K562 (cell line): ENCODE data around the gene FA2H. TPM values are rescaled to one million over a fixed set of nuclear protein-coding genes. Genes with fewer than 3 reads are reported as not detected.

ENCODE experiments used
- BRD9 ChIP-seq: fragments of 450-650 bp; IDR thresholded peaks from 2 replicates; pipeline ENCODE4 v1.6.1; 2018; ENCODE audit warnings: low read depth; ENCODE audit not compliant: partially characterized antibody
- KLF6 ChIP-seq: fragments of 250-450 bp; sonication (Bioruptor Pico); IDR thresholded peaks from 2 replicates; pipeline ENCODE4 v1.4.0; 2020; ENCODE audit warnings: mild to moderate bottlenecking, moderate library complexity, borderline replicate concordance
- NELFE ChIP-seq: IDR thresholded peaks from 2 replicates; pipeline ENCODE4 v1.6.1; 2011; ENCODE audit warnings: mild to moderate bottlenecking; ENCODE audit not compliant: insufficient read depth, insufficient read length
- NR2C2 ChIP-seq, 2 experiments: fragments of 200-800 bp in 1 of 2; sonication (Bioruptor generic) in 1 of 2; sonication (generic) in 1 of 2; formaldehyde crosslinking in 1 of 2; IDR thresholded peaks; 2 replicates each; pipeline versions ENCODE4 v1.6.1 to v1.8.0; 2016 to 2022; ENCODE audit warnings: mild to moderate bottlenecking in 1 of 2, missing compliant biosample characterization in 1 of 2, missing genetic modification characterization in 1 of 2, missing genetic modification reagents in 1 of 2
- POLR2H ChIP-seq: IDR thresholded peaks from 2 replicates; pipeline ENCODE4 v1.6.1; 2016; ENCODE audit warnings: missing genetic modification characterization, low read depth, mild to moderate bottlenecking, control low read depth, missing compliant biosample characterization, moderate library complexity
- SMAD3 ChIP-seq: fragments of 450-650 bp; formaldehyde crosslinking; conservative IDR thresholded peaks from 2 replicates; pipeline ENCODE4 v1.4.0; 2020; ENCODE audit warnings: mild to moderate bottlenecking
- SUPT5H ChIP-seq: fragments of 450-650 bp; IDR thresholded peaks from 2 replicates; pipeline ENCODE4 v1.6.1; 2016
- TAF1 ChIP-seq: IDR thresholded peaks from 2 replicates; pipeline ENCODE4 v1.6.1; 2011; ENCODE audit warnings: mild to moderate bottlenecking, low read length, moderate library complexity; ENCODE audit not compliant: insufficient read depth, control insufficient read depth, severe bottlenecking; ENCODE audit errors: extremely low read depth
- TCF7 ChIP-seq: sonication (generic); IDR thresholded peaks from 2 replicates; pipeline ENCODE4 v1.6.1; 2016; ENCODE audit warnings: antibody characterized with exemption, borderline replicate concordance
- TEAD2 ChIP-seq: fragments of 450-650 bp; IDR thresholded peaks from 2 replicates; pipeline ENCODE4 v1.6.1; 2016; ENCODE audit warnings: missing genetic modification characterization, control low read depth, missing compliant biosample characterization
- ZNF431 ChIP-seq: sonication (generic); formaldehyde crosslinking; IDR thresholded peaks from 2 replicates; pipeline ENCODE4 v1.8.0; 2022; ENCODE audit warnings: mild to moderate bottlenecking, missing genetic modification reagents
- polyA plus RNA-seq, 8 experiments: library from polyadenylated mRNA; depleted of rRNA in 4 of 8; stranded (reverse) in 5 of 8; unstranded in 3 of 8; fragments of >200 nt; fragmentation: Nextera tagmentation in 2 of 8; fragmentation: Illumina TruSeq in 1 of 8; extraction: Ambion mirVana in 2 of 8; extraction: Trizol in 1 of 8; gene quantifications; 2 replicates each; pipeline versions ENCODE4 v1.2.1 to v1.2.3, GENCODE V29; 2011 to 2014; ENCODE audit warnings: inconsistent platforms in 1 of 8, missing spikeins in 1 of 8
- total RNA-seq, 7 experiments: library from RNA; depleted of rRNA in 6 of 7; stranded (reverse); fragments of >200 nt in 6 of 7; fragmentation: Illumina TruSeq in 2 of 7; extraction: Trizol in 2 of 7; gene quantifications; 2 replicates each; pipeline versions ENCODE4 v1.2.1 to v1.2.3, GENCODE V29; 2011 to 2021; ENCODE audit warnings: low replicate concordance in 1 of 7
- TF ChIP-seq, protein P1 (sequence below): fragments of 450-650 bp; IDR thresholded peaks from 2 replicates; pipeline ENCODE4 v1.6.1; 2018; ENCODE audit not compliant: partially characterized antibody
- TF ChIP-seq, protein P2 (sequence below): fragments of 200-800 bp; sonication (Bioruptor generic); IDR thresholded peaks from 2 replicates; pipeline ENCODE4 v1.6.1; 2016; ENCODE audit warnings: missing genetic modification characterization, missing compliant biosample characterization
- TF ChIP-seq, protein P3 (sequence below): fragments of 250-450 bp; sonication (Bioruptor Pico); IDR thresholded peaks from 2 replicates; pipeline ENCODE4 v1.5.0; 2021; ENCODE audit warnings: mild to moderate bottlenecking, moderate library complexity

FA2H gene
- total and polyA plus RNA-seq, 9 of the 15 experiments (the other 6 are each of a cell fraction or from before 2014, with no cell fraction given), result not detected

DNA sequence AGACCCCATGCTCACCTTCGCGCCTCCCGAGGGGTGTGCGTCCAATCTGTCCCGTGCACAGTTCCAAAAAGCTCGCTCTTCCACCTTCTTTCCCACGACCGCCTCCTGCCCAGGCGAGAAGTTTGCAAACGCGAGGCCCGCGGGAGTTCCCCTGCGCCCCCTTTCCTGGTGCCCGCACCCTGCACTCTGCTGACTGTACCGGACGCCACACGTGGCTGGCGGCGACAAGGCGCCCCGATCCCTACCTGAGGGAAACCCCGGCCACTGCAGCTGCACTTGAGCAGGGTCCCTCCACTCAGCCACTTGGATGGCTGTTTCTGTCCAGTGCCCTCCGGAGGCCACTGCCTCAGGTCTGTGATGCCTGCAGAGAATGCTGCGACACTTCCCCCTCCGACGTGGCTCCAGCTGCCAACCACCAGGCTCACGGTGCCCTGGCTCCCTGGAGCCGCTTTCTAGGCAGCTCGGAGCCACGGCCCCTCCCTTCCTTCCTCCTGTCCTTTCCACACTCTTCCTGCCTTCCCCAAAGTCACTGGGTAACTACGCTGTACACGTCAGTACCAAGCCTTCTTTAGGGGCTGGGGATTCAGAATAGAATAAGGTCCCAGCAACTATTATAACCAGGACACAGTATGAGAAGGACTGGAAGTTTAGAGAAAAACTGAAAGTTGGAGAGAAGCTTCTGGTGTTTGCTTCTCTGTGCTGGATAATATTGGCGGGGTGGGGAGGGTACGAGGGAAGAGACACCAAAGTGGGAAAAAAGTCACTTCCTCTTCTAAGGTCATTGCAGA, 74.0 kb downstream of the FA2H start, which contains the start of gene MLKL (continued):
- TF ChIP-seq, protein P1, sequence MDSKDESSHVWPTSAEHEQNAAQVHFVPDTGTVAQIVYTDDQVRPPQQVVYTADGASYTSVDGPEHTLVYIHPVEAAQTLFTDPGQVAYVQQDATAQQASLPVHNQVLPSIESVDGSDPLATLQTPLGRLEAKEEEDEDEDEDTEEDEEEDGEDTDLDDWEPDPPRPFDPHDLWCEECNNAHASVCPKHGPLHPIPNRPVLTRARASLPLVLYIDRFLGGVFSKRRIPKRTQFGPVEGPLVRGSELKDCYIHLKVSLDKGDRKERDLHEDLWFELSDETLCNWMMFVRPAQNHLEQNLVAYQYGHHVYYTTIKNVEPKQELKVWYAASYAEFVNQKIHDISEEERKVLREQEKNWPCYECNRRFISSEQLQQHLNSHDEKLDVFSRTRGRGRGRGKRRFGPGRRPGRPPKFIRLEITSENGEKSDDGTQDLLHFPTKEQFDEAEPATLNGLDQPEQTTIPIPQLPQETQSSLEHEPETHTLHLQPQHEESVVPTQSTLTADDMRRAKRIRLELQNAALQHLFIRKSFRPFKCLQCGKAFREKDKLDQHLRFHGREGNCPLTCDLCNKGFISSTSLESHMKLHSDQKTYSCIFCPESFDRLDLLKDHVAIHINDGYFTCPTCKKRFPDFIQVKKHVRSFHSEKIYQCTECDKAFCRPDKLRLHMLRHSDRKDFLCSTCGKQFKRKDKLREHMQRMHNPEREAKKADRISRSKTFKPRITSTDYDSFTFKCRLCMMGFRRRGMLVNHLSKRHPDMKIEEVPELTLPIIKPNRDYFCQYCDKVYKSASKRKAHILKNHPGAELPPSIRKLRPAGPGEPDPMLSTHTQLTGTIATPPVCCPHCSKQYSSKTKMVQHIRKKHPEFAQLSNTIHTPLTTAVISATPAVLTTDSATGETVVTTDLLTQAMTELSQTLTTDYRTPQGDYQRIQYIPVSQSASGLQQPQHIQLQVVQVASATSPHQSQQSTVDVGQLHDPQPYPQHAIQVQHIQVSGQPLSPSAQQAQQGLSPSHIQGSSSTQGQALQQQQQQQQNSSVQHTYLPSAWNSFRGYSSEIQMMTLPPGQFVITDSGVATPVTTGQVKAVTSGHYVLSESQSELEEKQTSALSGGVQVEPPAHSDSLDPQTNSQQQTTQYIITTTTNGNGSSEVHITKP, result peak; percentile 30
- TF ChIP-seq NR2C2 (CRISPR knock-in tag; IDR thresholded peaks at IDR 0.05) (no peak), NR2C2 (tag; IDR thresholded peaks at IDR 0.05) (peak; percentile 81), KLF6 (CRISPR knock-in tag) (no peak), ZNF431 (CRISPR knock-in tag) (no peak), TAF1 (no peak), SMAD3 (CRISPR knock-in tag) (no peak), POLR2H (peak; percentile 75; the same call in 1 of the 2 replicates), BRD9 (no peak), NELFE (no peak), TCF7 (no peak), SUPT5H (no peak; the same call in 1 of the 2 replicates), TEAD2 (tag) (no peak)
- TF ChIP-seq, protein P2, sequence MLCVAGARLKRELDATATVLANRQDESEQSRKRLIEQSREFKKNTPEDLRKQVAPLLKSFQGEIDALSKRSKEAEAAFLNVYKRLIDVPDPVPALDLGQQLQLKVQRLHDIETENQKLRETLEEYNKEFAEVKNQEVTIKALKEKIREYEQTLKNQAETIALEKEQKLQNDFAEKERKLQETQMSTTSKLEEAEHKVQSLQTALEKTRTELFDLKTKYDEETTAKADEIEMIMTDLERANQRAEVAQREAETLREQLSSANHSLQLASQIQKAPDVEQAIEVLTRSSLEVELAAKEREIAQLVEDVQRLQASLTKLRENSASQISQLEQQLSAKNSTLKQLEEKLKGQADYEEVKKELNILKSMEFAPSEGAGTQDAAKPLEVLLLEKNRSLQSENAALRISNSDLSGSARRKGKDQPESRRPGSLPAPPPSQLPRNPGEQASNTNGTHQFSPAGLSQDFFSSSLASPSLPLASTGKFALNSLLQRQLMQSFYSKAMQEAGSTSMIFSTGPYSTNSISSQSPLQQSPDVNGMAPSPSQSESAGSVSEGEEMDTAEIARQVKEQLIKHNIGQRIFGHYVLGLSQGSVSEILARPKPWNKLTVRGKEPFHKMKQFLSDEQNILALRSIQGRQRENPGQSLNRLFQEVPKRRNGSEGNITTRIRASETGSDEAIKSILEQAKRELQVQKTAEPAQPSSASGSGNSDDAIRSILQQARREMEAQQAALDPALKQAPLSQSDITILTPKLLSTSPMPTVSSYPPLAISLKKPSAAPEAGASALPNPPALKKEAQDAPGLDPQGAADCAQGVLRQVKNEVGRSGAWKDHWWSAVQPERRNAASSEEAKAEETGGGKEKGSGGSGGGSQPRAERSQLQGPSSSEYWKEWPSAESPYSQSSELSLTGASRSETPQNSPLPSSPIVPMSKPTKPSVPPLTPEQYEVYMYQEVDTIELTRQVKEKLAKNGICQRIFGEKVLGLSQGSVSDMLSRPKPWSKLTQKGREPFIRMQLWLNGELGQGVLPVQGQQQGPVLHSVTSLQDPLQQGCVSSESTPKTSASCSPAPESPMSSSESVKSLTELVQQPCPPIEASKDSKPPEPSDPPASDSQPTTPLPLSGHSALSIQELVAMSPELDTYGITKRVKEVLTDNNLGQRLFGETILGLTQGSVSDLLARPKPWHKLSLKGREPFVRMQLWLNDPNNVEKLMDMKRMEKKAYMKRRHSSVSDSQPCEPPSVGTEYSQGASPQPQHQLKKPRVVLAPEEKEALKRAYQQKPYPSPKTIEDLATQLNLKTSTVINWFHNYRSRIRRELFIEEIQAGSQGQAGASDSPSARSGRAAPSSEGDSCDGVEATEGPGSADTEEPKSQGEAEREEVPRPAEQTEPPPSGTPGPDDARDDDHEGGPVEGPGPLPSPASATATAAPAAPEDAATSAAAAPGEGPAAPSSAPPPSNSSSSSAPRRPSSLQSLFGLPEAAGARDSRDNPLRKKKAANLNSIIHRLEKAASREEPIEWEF (CRISPR knock-in tag), result no peak
- TF ChIP-seq, protein P3, sequence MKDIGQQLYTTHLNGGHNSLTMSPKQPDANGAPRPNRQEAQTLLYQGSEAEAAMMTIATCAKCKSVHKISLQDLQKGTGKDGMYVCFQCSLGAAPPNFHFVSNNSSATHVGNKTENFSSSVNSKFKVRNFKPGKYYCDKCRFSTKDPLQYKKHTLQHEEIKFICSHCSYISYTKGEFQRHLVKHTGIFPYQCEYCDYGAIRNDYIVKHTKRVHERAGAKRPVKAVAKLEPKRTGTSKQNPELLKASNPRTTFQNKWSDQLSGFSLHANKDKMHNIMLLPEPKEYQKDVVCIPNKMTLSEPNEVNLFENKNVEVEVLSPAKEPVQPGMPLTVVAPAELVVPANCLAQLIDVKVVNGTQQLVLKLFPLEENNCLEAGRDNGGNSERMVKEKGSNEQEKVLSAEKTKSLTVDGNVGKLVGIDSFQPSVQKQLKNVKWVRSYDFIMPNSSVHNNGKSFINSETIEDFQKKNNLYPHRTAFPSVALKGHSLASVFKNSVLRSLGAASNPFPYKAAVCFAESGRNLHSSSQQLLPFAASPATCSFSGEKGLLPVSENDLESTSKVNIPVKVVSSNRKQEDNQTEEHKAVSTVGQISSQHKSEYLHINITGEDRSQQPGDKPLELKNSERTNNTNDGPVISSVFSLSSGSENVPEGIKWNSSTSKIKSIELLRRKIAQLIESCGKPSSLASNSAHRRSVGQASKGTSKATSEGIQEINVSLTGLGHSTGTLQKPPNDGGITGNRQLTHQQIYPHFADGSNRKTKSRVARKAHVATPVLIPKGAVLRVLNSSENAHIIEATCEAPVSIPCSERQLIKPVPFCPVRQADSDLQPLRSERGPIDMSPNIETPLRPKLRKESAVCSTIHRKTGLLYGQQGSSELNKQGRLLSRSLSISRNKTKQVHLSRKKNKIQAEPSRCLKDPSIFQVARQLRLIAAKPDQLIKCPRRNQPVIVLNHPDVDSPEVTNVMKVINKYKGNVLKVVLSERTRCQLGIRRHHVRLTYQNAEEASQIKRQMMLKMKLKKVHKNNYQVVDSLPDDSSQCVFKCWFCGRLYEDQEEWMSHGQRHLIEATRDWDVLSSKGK (CRISPR knock-in tag), result no peak
